Spinal cord (tissue), 10 donors: ENCODE results near the gene TAF8. TPM values are rescaled to one million over a fixed set of nuclear protein-coding genes. Genes with fewer than 3 reads are reported as not detected.

Source experiments
- DNase-seq, 6 donors: peaks; one replicate each; pipeline versions ENCODE4 v3.0.0 to v3.0.0-alpha.2; 2013 to 2015; ENCODE audit warnings: low spot score in 6 of 6, low read depth in 4 of 6
- H3K27ac ChIP-seq: one replicate; pipeline ENCODE4 v1.5.1; 2013; ENCODE audit warnings: low read depth, low read length, control low read depth
- H3K27me3 ChIP-seq: one replicate; pipeline ENCODE4 v1.6.1; 2013; ENCODE audit warnings: low read length; ENCODE audit not compliant: control insufficient read depth, insufficient read depth
- H3K36me3 ChIP-seq: one replicate; pipeline ENCODE4 v1.6.1; 2013; ENCODE audit warnings: low read length; ENCODE audit not compliant: control insufficient read depth, insufficient read depth
- H3K4me1 ChIP-seq: one replicate; pipeline ENCODE4 v1.6.1; 2013; ENCODE audit warnings: low read length; ENCODE audit not compliant: control insufficient read depth, insufficient read depth
- H3K4me3 ChIP-seq: one replicate; pipeline ENCODE4 v1.5.1; 2013; ENCODE audit warnings: low read depth, low read length, control low read depth
- H3K9me3 ChIP-seq: one replicate; pipeline ENCODE4 v1.6.1; 2013; ENCODE audit warnings: low read length; ENCODE audit not compliant: control insufficient read depth, insufficient read depth
- WGBS: methylation state at CpG from one replicate; pipeline ENCODE4 v1.1.5; 2013; ENCODE audit warnings: missing lambda C conversion rate; ENCODE audit not compliant: insufficient coverage; 5-methylcytosine and 5-hydroxymethylcytosine counted together
- polyA plus RNA-seq, 2 donors: library from polyadenylated mRNA; unstranded; fragments of 120-200 nt; gene quantifications; one replicate each; pipeline ENCODE4 v1.2.1, GENCODE V29; 2013; ENCODE audit not compliant: insufficient read length in 2 of 2
- total RNA-seq, 2 donors: library from RNA; depleted of rRNA in 1 of 2; stranded (reverse); fragments of 120-200 nt in 1 of 2; fragments of >200 nt in 1 of 2; gene quantifications; one replicate each; pipeline versions ENCODE4 v1.2.3 to v1.2.4, GENCODE V29; 2013 to 2014
- donor health status: healthy.

Gene TAF8
- total and polyA plus RNA-seq, 4 donors, result 10.5 to 17.9 (median 13.3) TPM

DNA sequence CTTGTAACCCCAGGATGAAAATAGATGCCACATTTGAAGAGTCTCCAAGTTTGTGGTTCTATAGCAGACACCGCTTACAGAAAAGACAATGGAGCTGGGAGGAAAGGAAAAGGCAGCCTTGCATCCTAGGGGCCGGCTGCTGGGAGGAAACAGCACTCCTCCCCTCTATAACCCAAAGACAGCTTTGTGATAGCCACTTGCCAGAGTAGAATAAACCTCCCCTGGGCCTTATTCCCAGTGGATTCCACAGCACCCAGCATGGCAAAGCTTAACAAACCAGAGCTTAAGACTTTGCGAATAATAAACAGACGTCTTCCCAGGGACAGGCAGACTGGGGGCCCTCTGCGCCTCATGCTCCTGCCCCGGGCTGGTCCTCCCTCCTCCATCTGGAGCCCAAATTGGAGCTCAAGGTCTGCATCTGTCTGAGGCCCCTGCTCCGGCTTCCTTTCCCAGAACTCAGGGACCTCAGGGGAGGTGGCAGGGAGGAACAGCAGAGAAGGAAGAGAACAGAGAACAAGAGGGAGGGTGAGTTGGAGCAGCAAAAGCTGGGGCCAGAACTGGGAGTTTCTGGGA lies 8.8 kb upstream of the TAF8 start:
- WGBS, result 58% methylated on average over 5 of the region's 7 CpGs
- H3K27ac ChIP-seq, result no peak overlapping the region
- no peaks in the 10 kb centered on the region for H3K27me3 ChIP-seq
- DNase-seq, result no peak
- H3K36me3 ChIP-seq, result no peaks in the 10 kb centered on the region
- H3K9me3 ChIP-seq, result no peaks in the 10 kb centered on the region
- H3K4me1 ChIP-seq, result peaks cover 26% of the 10 kb centered on the region
- no peak overlapping the region for H3K4me3 ChIP-seq

DNA sequence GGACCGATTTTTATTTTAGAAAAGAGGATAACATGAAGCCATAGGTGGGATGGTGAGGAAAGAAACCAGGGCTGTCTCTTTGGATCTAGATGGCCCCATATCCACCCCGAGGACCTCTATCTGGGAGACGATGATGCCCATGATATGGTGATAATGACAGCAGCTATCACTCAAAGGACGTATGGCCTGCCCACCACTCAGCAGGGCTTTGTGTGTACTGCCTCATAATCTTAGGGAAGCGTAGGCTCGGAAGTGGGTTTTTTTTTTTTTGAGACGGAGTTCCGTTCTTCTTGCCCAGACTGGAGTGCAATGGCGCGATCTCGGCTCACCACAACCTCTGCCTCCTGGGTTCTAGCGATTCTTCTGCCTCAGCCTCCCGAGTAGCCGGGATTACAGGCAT lies 8.2 kb upstream of the TAF8 start:
- DNase-seq, result no peak
- 85% methylated on average over 5 of the region's 14 CpGs for WGBS
- Histone ChIP-seq H3K4me3 (no peak overlapping the region), H3K27ac (no peak overlapping the region), H3K36me3 (no peaks in the 10 kb centered on the region), H3K9me3 (no peaks in the 10 kb centered on the region), H3K27me3 (peaks cover 3% of the 10 kb centered on the region), H3K4me1 (peaks cover 26% of the 10 kb centered on the region)

DNA sequence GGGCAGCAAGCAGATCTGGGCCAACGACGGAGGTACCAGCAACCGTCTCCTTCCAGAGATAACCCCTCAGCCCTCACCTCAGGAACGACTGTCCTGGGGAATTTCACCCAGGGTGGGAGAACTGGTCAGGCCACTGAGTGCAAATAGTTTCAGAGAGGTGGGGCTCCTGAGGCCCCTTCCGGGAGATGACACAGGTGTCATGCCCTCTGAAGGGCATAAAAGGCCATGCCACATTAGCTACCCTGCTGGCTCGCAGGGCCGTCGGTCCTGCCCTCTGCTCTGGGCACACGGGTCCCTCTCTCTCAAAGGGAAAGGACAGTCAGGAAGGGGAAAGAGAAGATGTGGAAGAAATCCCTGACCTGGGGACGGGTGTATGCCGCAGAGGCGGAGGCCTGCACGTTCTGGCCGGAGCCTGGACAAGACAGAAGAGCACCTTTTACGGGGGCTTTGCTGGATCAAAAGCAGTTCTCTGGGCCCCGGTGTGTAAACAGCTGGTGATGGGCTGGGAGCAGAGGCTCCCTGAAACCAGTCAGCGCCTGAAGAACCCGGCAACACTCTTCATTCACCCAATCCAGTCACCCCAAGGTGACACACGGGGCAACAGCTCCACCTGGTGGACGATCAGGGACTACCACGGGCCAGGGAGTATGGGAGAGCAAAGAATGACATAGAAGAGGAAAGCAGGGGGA lies 6.4 kb upstream of the TAF8 start:
- H3K4me3 ChIP-seq, result peak overlapping the region; percentile 21

DNA sequence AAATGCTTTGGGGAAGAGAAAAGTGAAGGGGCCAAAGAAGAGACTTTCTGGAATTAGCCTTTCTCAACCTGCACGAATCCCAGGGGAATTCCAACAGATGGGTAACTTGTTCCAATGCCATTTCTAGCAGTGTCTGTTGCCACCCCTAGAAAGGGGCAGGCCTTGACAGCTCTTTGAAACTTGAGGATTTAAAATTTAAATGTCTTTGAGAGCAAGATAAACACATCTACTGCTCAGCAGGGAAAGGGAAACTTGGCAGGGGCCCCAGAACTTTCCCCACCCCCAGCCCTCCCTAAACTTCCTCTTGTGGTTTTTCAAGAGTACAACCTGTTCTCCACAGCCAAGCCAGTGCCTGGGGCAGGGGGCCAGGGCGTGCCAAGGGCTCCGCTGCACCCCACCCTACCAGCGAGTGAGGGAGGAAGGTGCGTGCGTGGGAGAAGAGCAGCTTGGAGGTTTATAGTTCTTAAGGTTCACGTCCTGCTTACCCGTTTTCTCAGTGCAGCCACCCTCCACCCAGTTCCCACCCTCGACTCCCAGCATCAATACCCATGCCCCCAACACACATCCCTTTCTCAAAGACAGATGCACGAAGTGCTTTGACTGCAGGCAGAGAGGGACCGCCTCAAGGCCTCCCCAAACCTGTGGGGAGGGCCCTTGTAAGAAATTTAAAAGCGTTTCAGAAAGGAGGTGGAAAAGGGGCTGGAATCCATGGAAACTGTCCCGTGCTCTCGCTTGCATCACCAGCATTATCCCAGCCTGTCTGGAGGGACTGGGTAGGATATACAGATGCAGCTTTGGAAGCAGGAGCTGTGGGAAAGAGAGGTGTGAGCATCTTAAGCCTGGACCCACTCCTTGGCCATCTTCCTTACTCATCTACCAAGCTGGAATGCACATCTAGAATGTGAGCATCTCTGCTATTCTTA lies 4.5 kb upstream of the TAF8 start:
- Histone ChIP-seq H3K4me1 (peaks cover 47% of the 10 kb centered on the region), H3K36me3 (peaks cover 2% of the 10 kb centered on the region), H3K4me3 (no peak overlapping the region), H3K27me3 (peaks cover 14% of the 10 kb centered on the region), H3K27ac (peak overlapping the region; percentile 54), H3K9me3 (no peaks in the 10 kb centered on the region)
- WGBS, result 6% methylated on average over 4 of the region's 14 CpGs
- peak in 2 of 6 donors; percentile 26 to 81 for DNase-seq

More for the DNA sequence above, 6.4 kb upstream of the TAF8 start:
- peak; percentile 72 to 96 (median 81) for DNase-seq
- peaks cover 8% of the 10 kb centered on the region for H3K27me3 ChIP-seq
- H3K9me3 ChIP-seq, result no peaks in the 10 kb centered on the region
- 38% methylated on average over 14 of the region's 21 CpGs for WGBS
- H3K36me3 ChIP-seq, result peaks cover 2% of the 10 kb centered on the region
- H3K4me1 ChIP-seq, result peaks cover 34% of the 10 kb centered on the region
- H3K27ac ChIP-seq, result peak overlapping the region; percentile 52

DNA sequence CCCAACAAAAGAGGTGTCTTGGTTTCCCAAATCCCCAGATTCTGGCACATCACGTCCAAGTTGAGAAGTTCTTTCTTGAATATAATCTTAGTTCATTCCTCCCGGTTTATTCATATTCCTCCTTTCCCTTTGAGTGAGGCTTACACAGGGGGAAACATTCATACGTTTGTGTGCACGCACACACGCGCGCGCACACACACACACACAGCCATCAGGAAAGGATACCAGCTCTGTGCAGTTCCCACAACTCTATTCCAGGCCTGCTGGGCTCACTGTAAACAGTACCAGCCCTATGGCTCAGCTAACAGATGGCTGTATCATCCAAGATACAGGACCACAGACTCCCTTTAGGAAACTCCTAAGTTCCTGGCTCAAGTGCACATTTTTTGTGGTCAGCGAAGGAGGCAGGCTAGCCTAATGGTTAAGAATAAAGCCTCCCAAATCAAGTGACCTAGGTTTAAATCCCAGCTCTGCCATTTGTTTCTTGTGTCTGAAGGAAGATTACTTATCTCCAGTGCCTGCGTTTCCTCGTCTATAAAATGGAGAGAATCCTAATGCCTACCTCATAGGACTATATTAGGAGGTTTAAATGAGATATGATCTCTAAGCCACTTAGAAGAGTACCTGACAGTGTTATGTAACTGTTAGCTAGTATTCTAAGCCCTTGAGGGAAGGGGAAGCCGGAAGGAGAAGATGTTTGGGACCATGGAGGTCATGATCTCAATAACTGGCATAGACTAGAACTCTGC lies 3.7 kb upstream of the TAF8 start:
- Histone ChIP-seq H3K4me3 (no peak overlapping the region), H3K27ac (no peak overlapping the region), H3K4me1 (peaks cover 49% of the 10 kb centered on the region)

DNA sequence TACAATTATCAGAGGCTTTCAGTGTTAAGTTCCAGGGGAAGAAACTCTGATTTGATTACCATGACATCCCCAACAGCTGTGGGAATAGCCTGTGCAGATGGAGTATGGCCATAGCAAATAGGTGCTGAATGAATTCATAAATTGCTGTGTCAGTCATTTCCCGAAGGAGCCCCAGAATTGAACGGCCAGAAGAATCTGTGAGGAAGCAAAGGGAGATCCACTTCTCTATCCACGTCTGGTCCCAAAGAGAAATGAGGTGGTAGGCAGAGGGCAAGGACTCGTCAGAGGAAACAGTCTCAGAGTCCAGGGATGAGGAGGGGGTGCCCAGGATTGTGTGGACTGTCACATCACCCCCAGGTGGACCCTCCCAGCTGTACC lies 3.1 kb upstream of the TAF8 start:
- DNase-seq, result no peak
- H3K4me3 ChIP-seq, result no peak overlapping the region
- WGBS, result 53% methylated on average over 2 of the region's 4 CpGs
- H3K27ac ChIP-seq, result no peak overlapping the region
- peaks cover 14% of the 10 kb centered on the region for H3K27me3 ChIP-seq
- H3K9me3 ChIP-seq, result no peaks in the 10 kb centered on the region
- peaks cover 2% of the 10 kb centered on the region for H3K36me3 ChIP-seq
- H3K4me1 ChIP-seq, result peaks cover 47% of the 10 kb centered on the region

More for the DNA sequence above, 3.7 kb upstream of the TAF8 start:
- H3K27me3 ChIP-seq, result peaks cover 14% of the 10 kb centered on the region
- peak in 1 of 6 donors; percentile 15 for DNase-seq
- H3K9me3 ChIP-seq, result no peaks in the 10 kb centered on the region
- peaks cover 2% of the 10 kb centered on the region for H3K36me3 ChIP-seq
- 64% methylated on average over 7 of the region's 12 CpGs for WGBS

DNA sequence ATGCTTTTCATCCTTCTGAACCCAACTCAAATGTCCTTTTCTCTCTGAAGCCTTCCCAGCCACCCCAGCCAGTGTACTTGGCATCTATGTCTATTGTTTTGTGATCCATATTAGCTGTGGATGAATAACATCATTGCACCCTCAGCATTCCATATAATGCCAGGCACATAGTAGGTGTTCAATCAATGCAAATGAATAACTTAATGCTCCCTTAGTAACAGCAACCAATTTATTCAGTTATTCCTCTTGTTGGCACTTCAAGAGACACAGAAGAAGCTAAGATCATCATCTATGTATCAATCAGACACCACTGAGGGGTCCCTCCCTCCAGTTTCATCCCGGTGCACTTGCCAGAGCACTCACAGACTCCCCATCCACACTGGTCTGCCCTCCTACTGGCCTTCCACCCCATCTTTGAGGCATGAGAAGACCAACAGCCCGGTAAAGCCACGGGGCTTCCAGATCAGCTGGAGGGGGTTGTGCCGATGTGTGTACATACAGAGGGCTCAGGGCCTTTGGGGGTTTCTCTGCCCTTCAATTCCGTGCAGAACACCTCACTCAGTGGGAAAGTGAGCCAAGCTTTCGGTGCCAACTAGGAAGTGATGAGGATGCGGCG lies 2.4 kb upstream of the TAF8 start:
- no peak for DNase-seq
- no peak overlapping the region for H3K27ac ChIP-seq
- peak overlapping the region; percentile 51 for H3K4me3 ChIP-seq

DNA sequence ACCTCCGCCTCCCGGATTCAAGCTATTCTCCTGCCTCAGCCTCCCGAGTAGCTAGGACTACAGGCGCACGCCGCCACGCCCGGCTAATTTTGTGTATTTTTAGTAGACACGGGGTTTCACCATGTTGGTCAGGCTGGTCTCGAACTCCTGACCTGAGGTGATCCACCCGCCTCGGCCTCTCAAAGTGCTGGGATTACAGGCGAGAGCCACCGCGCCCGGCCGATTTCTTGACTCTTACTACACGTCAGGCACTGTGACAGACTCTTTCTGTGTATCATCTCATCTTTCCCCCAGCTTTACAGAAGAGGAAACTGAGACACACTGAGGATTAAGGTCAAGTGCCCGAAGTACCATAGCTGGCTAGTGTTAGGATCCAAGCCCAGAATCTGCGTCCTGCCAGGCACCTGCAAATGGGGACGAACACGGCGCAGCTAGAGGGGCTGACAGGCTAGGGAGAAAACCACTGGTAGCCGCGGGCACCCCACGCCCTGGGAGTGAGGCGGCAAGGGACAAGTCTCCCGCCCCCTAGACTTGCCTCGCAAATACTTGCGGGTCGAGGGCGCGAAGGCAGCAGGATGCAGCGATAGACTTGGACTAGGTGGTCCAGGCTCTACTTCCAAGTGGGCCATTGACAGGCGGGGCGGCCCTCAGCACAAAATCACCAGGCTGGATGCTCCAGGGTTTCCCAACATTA lies 1.1 kb upstream of the TAF8 start:
- Histone ChIP-seq H3K4me3 (peak overlapping the region; percentile 51), H3K27ac (no peak overlapping the region), H3K27me3 (peaks cover 14% of the 10 kb centered on the region), H3K4me1 (peaks cover 40% of the 10 kb centered on the region), H3K36me3 (peaks cover 3% of the 10 kb centered on the region), H3K9me3 (no peaks in the 10 kb centered on the region)
- WGBS, result 37% methylated on average over 33 of the region's 36 CpGs
- peak in 1 of 6 donors; percentile 7 for DNase-seq

More for the DNA sequence above, 2.4 kb upstream of the TAF8 start:
- H3K36me3 ChIP-seq, result peaks cover 2% of the 10 kb centered on the region
- H3K27me3 ChIP-seq, result peaks cover 14% of the 10 kb centered on the region
- WGBS, result 7% methylated on average over 6 of the region's 8 CpGs
- H3K9me3 ChIP-seq, result no peaks in the 10 kb centered on the region
- H3K4me1 ChIP-seq, result peaks cover 47% of the 10 kb centered on the region
